ENCODE data around the gene CCRL2.
"Not testable (repeated sequence)": the region's sequence is repeated elsewhere in the genome, so short reads cannot be mapped to it uniquely, and the experiment has no call there.

DNA sequence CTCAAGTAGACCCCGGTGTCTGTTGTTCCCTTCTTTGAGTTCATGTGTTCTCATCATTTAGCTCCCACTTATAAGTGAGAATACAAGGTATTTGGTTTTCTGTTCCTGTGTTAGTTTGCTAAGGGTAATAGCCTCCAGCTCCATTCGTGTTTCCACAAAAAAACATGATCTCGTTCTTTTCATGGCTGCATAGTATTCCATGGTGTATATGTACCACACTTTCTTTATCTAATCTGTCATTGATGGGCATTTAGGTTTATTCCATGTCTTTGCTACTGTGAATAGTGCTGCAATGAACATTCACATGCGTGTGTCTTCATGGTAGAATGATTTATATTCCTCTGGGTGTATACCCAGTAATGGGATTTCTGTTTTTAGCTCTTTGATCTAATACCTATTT, 4.2 kb upstream of the CCRL2 start:
- TF ChIP-seq, protein P1, sequence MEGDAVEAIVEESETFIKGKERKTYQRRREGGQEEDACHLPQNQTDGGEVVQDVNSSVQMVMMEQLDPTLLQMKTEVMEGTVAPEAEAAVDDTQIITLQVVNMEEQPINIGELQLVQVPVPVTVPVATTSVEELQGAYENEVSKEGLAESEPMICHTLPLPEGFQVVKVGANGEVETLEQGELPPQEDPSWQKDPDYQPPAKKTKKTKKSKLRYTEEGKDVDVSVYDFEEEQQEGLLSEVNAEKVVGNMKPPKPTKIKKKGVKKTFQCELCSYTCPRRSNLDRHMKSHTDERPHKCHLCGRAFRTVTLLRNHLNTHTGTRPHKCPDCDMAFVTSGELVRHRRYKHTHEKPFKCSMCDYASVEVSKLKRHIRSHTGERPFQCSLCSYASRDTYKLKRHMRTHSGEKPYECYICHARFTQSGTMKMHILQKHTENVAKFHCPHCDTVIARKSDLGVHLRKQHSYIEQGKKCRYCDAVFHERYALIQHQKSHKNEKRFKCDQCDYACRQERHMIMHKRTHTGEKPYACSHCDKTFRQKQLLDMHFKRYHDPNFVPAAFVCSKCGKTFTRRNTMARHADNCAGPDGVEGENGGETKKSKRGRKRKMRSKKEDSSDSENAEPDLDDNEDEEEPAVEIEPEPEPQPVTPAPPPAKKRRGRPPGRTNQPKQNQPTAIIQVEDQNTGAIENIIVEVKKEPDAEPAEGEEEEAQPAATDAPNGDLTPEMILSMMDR (IDR thresholded peaks at IDR 0.05) = not testable (repeated sequence)
- not testable (repeated sequence) for TF ChIP-seq POLR2A (IDR thresholded peaks at IDR 0.05)

All from right lobe of liver (tissue), 4 donors.